Chondrocyte (in vitro differentiated cells): ENCODE results near the gene SOX15. TPM values are rescaled to one million over a fixed set of nuclear protein-coding genes. Genes with fewer than 3 reads are reported as not detected.
A peak's percentile ranks its signal among the peaks of the same experiment; 100 is the strongest.
"Not testable (repeated sequence)": the region's sequence is repeated elsewhere in the genome, so short reads cannot be mapped to it uniquely, and the experiment has no call there.

Experiments used
- DNase-seq: peaks from one replicate; pipeline ENCODE4 v3.0.0; 2021; ENCODE audit warnings: mixed read lengths, low spot score
- H3K27ac Mint-ChIP-seq: one replicate; pipeline ENCODE4 v1.8.0; 2021; ENCODE audit warnings: mild to moderate bottlenecking, moderate library complexity, mixed read lengths; ENCODE audit not compliant: unreplicated experiment
- H3K27me3 Mint-ChIP-seq: 2 replicates; pipeline ENCODE4 v1.8.0; 2021; ENCODE audit warnings: low read depth, mixed read lengths
- H3K36me3 Mint-ChIP-seq: 2 replicates; pipeline ENCODE4 v1.8.0; 2021; ENCODE audit warnings: low read depth, mixed read lengths
- H3K4me1 Mint-ChIP-seq: 2 replicates; pipeline ENCODE4 v1.8.0; 2021; ENCODE audit warnings: low read depth, mild to moderate bottlenecking, mixed read lengths
- H3K4me3 Mint-ChIP-seq: one replicate; pipeline ENCODE4 v1.8.0; 2021; ENCODE audit warnings: mild to moderate bottlenecking, moderate library complexity, mixed read lengths; ENCODE audit not compliant: unreplicated experiment
- H3K9me3 Mint-ChIP-seq: 2 replicates; pipeline ENCODE4 v1.8.0; 2021; ENCODE audit warnings: low read depth, mixed read lengths
- CTCF ChIP-seq: fragments of 200-600 bp; sonication (generic); IDR thresholded peaks from 2 replicates; pipeline ENCODE4 v1.5.0; 2021; ENCODE audit warnings: antibody characterized with exemption, mild to moderate bottlenecking, moderate library complexity
- total RNA-seq: library from RNA; stranded (reverse); gene quantifications from 3 replicates; pipeline ENCODE4 v1.2.1, GENCODE V29; 2021

SOX15 gene
- total RNA-seq, 1 donor from 2014 or later: 0.32 TPM

- TF ChIP-seq CTCF: no peak
- no peaks in the 10 kb centered on the region for H3K27me3 Mint-ChIP-seq
- DNase-seq: no peak
- peaks cover 43% of the 10 kb centered on the region for H3K4me1 Mint-ChIP-seq
- H3K4me3 Mint-ChIP-seq: peak overlapping the region; percentile 83
- H3K36me3 Mint-ChIP-seq: no peaks in the 10 kb centered on the region
- peak overlapping the region; percentile 86 for H3K27ac Mint-ChIP-seq
- no peaks in the 10 kb centered on the region for H3K9me3 Mint-ChIP-seq
Observed at GRCh38 chr17:7613769-7614424, 24.0 kb upstream of the SOX15 start.

GRCh38 chr17:7612294-7612640 lies 22.4 kb upstream of the SOX15 start:
- no peaks in the 10 kb centered on the region for H3K27me3 Mint-ChIP-seq
- peaks cover 43% of the 10 kb centered on the region for H3K4me1 Mint-ChIP-seq
- H3K36me3 Mint-ChIP-seq: no peaks in the 10 kb centered on the region
- no peak for TF ChIP-seq CTCF
- no peak for DNase-seq
- H3K27ac Mint-ChIP-seq: peak overlapping the region; percentile 85
- no peaks in the 10 kb centered on the region for H3K9me3 Mint-ChIP-seq
- H3K4me3 Mint-ChIP-seq: peak overlapping the region; percentile 83

GRCh38 chr17:7611635-7612293 lies 21.9 kb upstream of the SOX15 start:
- Mint-ChIP-seq H3K36me3 (no peaks in the 10 kb centered on the region), H3K4me3 (peak overlapping the region; percentile 83), H3K9me3 (no peaks in the 10 kb centered on the region), H3K27ac (peak overlapping the region; percentile 85), H3K27me3 (no peaks in the 10 kb centered on the region), H3K4me1 (peaks cover 43% of the 10 kb centered on the region)
- TF ChIP-seq CTCF: no peak
- DNase-seq: no peak

- H3K4me1 Mint-ChIP-seq: peaks cover 49% of the 10 kb centered on the region
- H3K9me3 Mint-ChIP-seq: no peaks in the 10 kb centered on the region
- no peak overlapping the region for H3K4me3 Mint-ChIP-seq
- peaks cover 8% of the 10 kb centered on the region for H3K36me3 Mint-ChIP-seq
- no peak overlapping the region for H3K27ac Mint-ChIP-seq
- no peak for DNase-seq
- no peak for TF ChIP-seq CTCF
- H3K27me3 Mint-ChIP-seq: no peaks in the 10 kb centered on the region
Observed at GRCh38 chr17:7610641-7611040, 20.7 kb upstream of the SOX15 start.

- Mint-ChIP-seq H3K27ac (no peak overlapping the region), H3K36me3 (peaks cover 33% of the 10 kb centered on the region)
Observed at GRCh38 chr17:7606280-7606679, 16.4 kb upstream of the SOX15 start.

GRCh38 chr17:7597561-7597960 lies 7.7 kb upstream of the SOX15 start:
- H3K36me3 Mint-ChIP-seq: peaks cover 49% of the 10 kb centered on the region
- H3K27me3 Mint-ChIP-seq: not testable (repeated sequence)

More at GRCh38 chr17:7606280-7606679, 16.4 kb upstream of the SOX15 start:
- no peak for TF ChIP-seq CTCF
- Mint-ChIP-seq H3K4me1 (peaks cover 21% of the 10 kb centered on the region), H3K9me3 (no peaks in the 10 kb centered on the region), H3K4me3 (no peak overlapping the region), H3K27me3 (no peaks in the 10 kb centered on the region)
- no peak for DNase-seq

More at GRCh38 chr17:7597561-7597960, 7.7 kb upstream of the SOX15 start:
- H3K4me1 Mint-ChIP-seq, DNase-seq, H3K27ac Mint-ChIP-seq, H3K9me3 Mint-ChIP-seq, H3K4me3 Mint-ChIP-seq: not testable (repeated sequence)
